ENCODE measurements around the gene SCRN2.

SCRN2 gene

GRCh38 chr17:47840742-47841487 lies at the start of gene SCRN2:
Gene SCRN2 (minus strand): TSS chr17:47841273. CDS start chr17:47840843, 430 bp downstream.
- DNase-seq = peak; percentile 89 to 91

- peak; percentile 84 to 86 for DNase-seq
Observed at GRCh38 chr17:47889734-47890529, 48.9 kb upstream of the SCRN2 start.

DNA sequence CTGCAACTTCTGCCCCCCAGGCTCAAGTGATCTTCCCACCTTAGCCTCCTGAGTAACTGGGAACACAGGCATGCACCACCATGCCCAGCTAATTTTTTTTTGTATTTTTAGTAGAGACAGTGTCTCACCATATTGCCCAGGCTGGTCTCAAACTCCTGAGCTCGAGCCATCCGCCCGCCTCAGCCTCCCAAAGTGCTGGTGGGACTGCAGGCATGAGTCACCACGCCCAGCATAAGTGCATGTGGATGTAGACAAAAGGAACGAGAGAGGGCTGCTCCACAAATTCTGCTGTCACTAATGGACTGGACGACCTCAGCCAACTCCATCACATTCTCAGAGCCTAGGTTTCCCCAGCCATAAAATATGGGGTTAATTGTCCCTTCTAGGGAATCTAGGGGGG lies 47.2 kb upstream of the SCRN2 start:
- DNase-seq = no peak

- DNase-seq = no peak
Observed at GRCh38 chr17:47884905-47885730, 44.0 kb upstream of the SCRN2 start.

GRCh38 chr17:47884427-47884740 lies 43.3 kb upstream of the SCRN2 start:
- no peak for DNase-seq

GRCh38 chr17:47883589-47884426 lies 42.7 kb upstream of the SCRN2 start:
- no peak for DNase-seq

DNA sequence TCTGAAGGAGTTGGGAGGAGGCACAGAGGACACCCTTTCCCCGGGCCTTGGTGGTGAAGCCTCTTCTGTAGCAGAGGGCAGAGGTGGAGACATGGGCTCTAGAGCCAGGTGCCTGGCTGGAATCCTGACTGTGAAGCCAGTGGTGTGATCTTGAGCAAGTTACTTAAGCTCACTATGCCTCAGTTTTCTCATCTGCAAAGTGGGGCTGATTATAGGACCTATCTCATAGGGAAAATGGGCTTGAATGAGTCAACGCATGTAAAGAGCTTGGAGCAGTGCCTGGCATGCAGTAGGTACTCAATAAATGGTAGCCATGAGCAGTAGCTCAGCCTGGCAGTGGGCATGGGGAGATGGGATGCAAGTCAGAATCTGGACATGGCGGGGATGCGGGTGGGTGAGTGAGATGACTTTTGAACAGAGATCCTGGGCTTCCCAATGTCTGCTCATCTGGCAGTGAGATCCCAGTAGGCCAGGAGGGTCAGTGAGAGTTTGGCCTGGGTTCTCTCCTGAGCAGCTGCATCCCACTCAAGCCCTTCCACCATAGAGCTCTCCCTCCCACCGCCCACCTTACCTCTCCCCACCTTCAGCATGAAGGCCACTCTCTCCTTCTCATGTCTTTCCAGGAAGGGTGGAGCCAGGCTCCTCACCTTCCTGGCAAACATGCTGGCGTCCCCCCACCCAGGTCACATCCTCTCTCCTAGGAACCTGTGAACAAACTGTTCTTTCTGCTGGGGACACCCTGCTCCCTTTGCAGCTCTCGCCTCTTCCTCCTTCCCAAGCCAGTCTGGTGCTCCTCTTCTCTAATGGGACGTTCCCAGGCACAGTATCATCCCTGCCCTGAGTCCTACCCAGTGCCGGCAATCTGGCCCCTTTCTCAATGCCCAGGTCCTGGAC lies 41.9 kb upstream of the SCRN2 start:
- DNase-seq = no peak

DNA sequence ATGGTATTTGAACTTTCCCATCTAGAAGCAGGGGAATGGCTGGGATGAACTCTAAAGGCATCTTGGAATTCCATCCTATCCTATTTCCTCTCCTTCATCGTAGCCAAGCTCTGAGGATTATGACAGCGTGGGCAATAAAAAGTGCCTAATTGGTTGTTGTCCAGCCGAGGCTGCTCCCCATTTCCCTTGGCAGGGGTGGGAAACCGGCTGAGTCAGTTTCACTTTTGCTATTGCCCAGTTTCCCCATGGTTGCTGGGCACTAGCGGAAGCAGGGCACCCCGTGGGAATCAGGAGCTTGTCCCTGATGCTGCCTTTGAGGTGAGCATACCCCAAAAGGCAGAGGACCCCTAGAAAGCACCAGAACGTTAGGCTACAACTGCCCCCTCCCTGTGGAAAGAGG lies 41.2 kb upstream of the SCRN2 start:
- no peak for DNase-seq

GRCh38 chr17:47879776-47880454 lies 38.8 kb upstream of the SCRN2 start:
- DNase-seq = no peak

DNA sequence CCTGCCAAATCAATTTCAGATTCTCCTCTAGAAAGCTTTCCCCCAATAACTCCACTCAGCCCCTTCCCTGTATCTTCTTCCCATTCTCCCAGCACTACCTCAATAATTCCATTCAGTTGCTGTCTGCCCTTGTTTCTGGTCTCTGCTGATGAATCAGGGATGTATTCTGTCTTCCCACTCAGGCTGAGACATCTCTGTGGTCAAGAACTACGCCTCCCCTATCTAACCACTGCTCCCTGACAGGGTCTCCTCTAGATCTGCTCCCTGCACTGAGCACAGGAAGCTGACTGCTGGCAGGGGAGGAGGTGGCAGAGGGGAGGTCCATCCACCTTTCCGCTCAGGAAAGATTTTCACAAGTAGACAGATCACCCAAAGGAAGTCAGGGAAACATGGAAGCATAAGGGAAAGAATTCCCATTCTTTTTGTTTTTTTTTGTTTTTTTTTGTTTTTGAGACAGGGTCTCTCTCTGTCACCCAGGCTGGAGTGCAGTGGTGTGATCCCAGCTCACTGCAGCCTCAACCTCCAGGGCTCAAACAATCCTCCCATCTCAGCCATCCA lies 38.0 kb upstream of the SCRN2 start:
- DNase-seq = peak in 1 of 2 experiments; percentile 11

DNA sequence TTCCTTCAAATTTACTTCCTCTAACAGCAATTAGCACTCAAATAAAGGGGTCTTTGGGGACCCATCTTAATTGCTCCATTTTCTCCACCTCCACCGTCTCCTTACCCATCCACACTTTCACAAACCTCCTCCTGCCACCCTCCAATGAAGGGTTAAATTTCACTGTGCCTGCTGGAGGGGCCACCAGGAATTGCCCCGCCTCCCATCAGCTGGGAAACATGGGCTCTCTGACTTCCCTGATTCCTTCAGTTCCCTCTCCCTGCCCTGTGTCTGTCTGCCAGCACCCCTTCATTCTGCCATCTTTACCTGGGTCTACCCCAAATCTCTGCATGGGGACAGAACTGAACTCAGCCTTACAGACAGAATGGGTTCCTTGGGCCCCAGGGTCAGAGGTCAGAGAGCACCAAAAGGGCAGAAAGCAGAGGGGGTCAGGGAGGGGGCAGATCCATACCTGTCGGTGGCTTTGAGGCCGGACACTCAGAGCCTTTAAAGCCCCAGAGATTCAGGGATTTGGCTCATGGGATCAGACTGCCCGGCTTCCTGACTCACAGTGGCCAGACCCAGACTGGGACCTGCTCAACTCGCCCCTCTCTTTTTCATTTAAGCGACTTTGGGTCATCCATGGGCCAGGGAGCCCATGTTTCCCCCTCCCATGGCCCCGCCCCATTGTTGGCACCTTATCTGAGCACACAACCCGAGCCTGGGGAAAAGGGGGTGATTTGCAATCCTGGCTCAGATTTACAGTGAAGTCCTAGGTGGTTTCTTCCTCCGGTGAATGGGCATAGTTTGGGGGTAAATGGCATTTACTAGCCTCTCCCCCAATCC lies 37.3 kb upstream of the SCRN2 start:
- no peak for DNase-seq

GRCh38 chr17:47877368-47878034 lies 36.4 kb upstream of the SCRN2 start:
- no peak for DNase-seq

GRCh38 chr17:47875011-47875985 lies 34.2 kb upstream of the SCRN2 start:
- DNase-seq = no peak

- no peak for DNase-seq
Observed at GRCh38 chr17:47873200-47874090, 32.4 kb upstream of the SCRN2 start.

DNA sequence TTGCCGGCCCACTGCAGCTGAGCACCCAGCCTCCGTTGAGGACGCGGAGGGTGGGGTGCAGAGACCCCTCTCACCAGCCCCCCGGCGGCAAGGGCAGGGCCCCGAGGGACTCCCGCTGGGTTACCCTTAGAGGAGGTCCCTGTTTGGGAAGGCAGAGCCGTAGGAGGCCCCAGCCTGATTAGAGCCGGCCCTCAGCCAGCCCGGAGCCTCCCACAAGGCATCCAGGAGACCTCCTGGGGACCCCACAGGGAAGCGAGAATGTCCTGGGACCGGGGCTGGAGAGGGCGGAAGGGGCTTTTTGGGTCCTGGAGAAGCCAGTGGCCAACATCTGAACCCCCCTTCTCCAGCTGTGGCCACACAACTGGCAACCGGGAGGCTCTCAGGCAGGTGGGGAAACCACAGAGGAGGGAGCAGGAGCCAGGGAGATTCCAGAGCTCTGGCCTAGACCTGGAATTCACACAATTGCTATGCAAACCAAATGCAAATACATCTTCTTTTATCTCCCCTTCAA lies 31.6 kb upstream of the SCRN2 start:
- DNase-seq = no peak

GRCh38 chr17:47872019-47872650 lies 31.1 kb upstream of the SCRN2 start:
- no peak for DNase-seq
